ENCODE measurements around the gene RPS2.

DNA sequence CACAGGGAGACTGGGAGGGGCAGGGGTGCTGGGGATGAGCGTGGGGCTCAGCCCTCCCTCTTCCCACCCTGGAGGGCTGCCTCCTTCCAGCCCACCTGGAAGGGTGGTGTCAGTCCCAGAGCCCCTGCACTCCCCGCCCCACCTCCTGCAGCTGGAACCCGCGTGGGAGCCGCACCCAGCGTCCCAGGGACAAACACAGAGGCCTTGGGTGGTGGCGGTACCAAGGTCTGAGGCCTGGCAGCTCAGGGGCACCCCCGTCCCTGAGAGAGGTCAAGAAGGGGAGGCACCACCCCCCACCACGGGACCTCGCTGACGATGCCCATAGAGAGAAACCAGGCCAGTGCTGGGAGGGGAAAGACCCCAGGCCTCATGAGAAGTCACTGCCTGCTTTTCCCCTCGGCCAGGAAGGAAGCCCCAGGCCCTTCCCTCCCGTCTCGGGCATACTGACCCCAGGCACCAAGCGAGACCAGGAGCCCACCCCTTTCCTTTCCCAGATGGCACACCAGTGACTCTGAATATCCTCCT, 50.5 kb downstream of the RPS2 start:
- TF ChIP-seq, protein P1, sequence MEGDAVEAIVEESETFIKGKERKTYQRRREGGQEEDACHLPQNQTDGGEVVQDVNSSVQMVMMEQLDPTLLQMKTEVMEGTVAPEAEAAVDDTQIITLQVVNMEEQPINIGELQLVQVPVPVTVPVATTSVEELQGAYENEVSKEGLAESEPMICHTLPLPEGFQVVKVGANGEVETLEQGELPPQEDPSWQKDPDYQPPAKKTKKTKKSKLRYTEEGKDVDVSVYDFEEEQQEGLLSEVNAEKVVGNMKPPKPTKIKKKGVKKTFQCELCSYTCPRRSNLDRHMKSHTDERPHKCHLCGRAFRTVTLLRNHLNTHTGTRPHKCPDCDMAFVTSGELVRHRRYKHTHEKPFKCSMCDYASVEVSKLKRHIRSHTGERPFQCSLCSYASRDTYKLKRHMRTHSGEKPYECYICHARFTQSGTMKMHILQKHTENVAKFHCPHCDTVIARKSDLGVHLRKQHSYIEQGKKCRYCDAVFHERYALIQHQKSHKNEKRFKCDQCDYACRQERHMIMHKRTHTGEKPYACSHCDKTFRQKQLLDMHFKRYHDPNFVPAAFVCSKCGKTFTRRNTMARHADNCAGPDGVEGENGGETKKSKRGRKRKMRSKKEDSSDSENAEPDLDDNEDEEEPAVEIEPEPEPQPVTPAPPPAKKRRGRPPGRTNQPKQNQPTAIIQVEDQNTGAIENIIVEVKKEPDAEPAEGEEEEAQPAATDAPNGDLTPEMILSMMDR (IDR thresholded peaks at IDR 0.05; ENCODE audit: borderline replicate concordance, extremely low read depth, low read length, poor library complexity, severe bottlenecking) = no peak
- no peak for TF ChIP-seq EZH2 (IDR thresholded peaks at IDR 0.05; ENCODE audit: borderline replicate concordance, low read depth, low read length, severe bottlenecking)
